ENCODE data around the gene CERT1. TPM values are rescaled to one million over a fixed set of nuclear protein-coding genes. Genes with fewer than 3 reads are reported as not detected.
"Not testable (repeated sequence)": the region's sequence is repeated elsewhere in the genome, so short reads cannot be mapped to it uniquely, and the experiment has no call there.

The CERT1 gene
- total RNA-seq, 3 donors from 2014 or later: 29.4 to 30.1 (median 29.9) TPM

- H3K4me3 Mint-ChIP-seq: peak overlapping the region; percentile 96
- H3K4me1 Mint-ChIP-seq (ENCODE audit: low read depth): peaks cover 41% of the 10 kb centered on the region
- ATAC-seq (no peak), DNase-seq (no peak)
- H3K27me3 Mint-ChIP-seq (ENCODE audit: low read depth): no peaks in the 10 kb centered on the region
- H3K36me3 Mint-ChIP-seq (ENCODE audit: insufficient read depth): peaks cover 2% of the 10 kb centered on the region
- H3K9me3 Mint-ChIP-seq: no peaks in the 10 kb centered on the region
Measured at GRCh38 chr5:75512383-75513074, 1.1 kb upstream of the CERT1 start.

- Mint-ChIP-seq H3K4me3 (peak overlapping the region; percentile 96), H3K36me3 (ENCODE audit: insufficient read depth) (peaks cover under 1% of the 10 kb centered on the region), H3K9me3 (no peaks in the 10 kb centered on the region), H3K4me1 (ENCODE audit: low read depth) (peaks cover 40% of the 10 kb centered on the region), H3K27me3 (ENCODE audit: low read depth) (no peaks in the 10 kb centered on the region)
- DNase-seq (peak; percentile 27), ATAC-seq (peak; percentile 49 to 61)
Measured at GRCh38 chr5:75510836-75511434, 494 bp downstream of the CERT1 start.

- DNase-seq: no peak
- H3K9me3 Mint-ChIP-seq: no peaks in the 10 kb centered on the region
- H3K36me3 Mint-ChIP-seq (ENCODE audit: insufficient read depth): peaks cover 3% of the 10 kb centered on the region
- H3K4me1 Mint-ChIP-seq (ENCODE audit: low read depth): peaks cover 44% of the 10 kb centered on the region
- no peak for ATAC-seq
- peak overlapping the region; percentile 96 for H3K4me3 Mint-ChIP-seq
- H3K27me3 Mint-ChIP-seq (ENCODE audit: low read depth): no peaks in the 10 kb centered on the region
Measured at GRCh38 chr5:75510417-75510835, 1.0 kb downstream of the CERT1 start.

GRCh38 chr5:75509956-75510355 lies 1.5 kb downstream of the CERT1 start:
- Mint-ChIP-seq H3K4me3 (peak overlapping the region; percentile 96), H3K27me3 (ENCODE audit: low read depth) (no peaks in the 10 kb centered on the region), H3K4me1 (ENCODE audit: low read depth) (peaks cover 44% of the 10 kb centered on the region), H3K36me3 (ENCODE audit: insufficient read depth) (peaks cover 5% of the 10 kb centered on the region), H3K9me3 (no peaks in the 10 kb centered on the region)
- DNase-seq (no peak), ATAC-seq (no peak)

DNA sequence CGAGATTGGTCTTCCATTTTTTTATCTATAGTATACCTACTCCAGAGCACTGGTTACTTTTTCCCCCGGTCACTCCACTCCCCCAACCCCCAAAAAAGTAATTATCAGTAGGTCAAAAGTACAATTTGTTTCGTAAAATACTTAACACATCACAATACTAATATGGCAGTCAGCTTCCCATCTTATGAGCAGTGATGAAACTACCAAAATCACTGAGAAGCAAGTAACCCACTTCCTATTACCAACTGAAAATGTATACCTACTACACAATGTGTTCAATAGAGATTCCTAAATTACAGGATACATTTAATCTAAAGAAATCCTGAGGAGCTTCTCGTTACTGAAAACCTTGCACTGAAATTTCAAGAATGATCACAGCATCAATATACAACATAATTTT lies 1.9 kb downstream of the CERT1 start:
- H3K4me3 Mint-ChIP-seq: peak overlapping the region; percentile 96
- no peak for ATAC-seq
- H3K27me3 Mint-ChIP-seq (ENCODE audit: low read depth): no peaks in the 10 kb centered on the region
- no peak for DNase-seq
- peaks cover 44% of the 10 kb centered on the region for H3K4me1 Mint-ChIP-seq (ENCODE audit: low read depth)
- peaks cover 7% of the 10 kb centered on the region for H3K36me3 Mint-ChIP-seq (ENCODE audit: insufficient read depth)
- no peaks in the 10 kb centered on the region for H3K9me3 Mint-ChIP-seq

DNA sequence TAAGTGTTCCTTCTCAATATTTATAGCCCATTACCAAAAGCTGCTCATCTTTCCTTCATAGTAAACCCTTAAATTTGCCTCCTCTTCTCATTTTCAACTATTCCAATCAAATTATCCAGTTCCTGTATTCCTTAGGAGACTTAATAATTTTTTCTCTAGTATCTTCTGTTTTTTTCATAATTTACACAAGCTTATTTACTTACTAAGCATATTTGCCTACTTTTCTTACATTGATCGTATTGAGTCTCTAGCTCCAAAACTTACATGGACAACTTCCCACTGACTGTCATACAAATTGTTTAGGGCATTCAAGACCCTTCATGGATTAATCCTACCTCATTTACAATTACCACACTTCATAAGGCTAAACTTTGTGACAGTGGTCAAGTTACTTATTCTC lies 3.6 kb downstream of the CERT1 start:
- Mint-ChIP-seq H3K4me3 (no peak overlapping the region), H3K9me3 (no peaks in the 10 kb centered on the region), H3K27me3 (ENCODE audit: low read depth) (no peaks in the 10 kb centered on the region), H3K4me1 (ENCODE audit: low read depth) (peaks cover 37% of the 10 kb centered on the region), H3K36me3 (ENCODE audit: insufficient read depth) (peaks cover 12% of the 10 kb centered on the region)
- ATAC-seq (no peak), DNase-seq (no peak)

DNA sequence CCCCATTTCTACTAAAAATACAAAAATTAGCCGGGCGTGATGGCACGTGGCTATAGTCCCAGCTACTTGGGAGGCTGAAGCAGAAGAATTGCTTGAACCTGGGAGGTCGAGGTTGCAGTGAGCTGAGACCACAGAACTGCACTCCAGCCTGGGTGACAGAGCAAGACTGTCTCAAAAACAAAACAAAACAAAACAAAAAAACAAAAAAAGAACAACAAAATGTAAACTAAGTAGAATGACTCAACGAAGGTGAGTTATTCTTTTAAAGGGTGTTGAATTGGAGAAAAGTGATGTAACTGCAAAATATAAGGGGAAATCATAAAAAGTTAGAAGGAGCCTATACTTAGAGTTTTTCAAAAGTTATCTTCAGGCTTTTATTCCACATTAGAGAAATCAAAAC lies 6.3 kb downstream of the CERT1 start:
- peaks cover 32% of the 10 kb centered on the region for H3K4me1 Mint-ChIP-seq (ENCODE audit: low read depth)
- not testable (repeated sequence) for H3K27me3 Mint-ChIP-seq (ENCODE audit: low read depth); H3K4me3 Mint-ChIP-seq; H3K9me3 Mint-ChIP-seq; DNase-seq; ATAC-seq
- H3K36me3 Mint-ChIP-seq (ENCODE audit: insufficient read depth): peaks cover 27% of the 10 kb centered on the region

DNA sequence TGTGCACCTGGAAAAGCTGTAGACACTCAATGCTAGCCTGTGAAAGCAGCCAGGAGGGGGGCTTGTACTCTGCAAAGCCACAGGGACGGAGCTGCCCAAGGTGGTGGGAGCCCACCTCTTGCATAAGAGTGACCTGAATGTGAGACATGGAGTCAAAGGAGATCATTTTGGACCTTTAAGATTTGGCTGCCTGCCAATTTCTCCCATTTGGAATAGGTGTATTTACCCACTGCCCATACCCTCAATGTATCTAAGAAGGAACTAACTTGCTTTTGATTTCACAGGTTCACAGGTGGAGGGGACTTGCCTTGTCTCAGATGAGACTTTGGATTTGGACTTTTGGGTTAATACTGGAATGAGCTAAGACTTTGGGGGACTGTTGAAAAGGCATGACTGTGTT lies 12.6 kb downstream of the CERT1 start:
- ATAC-seq; DNase-seq; H3K9me3 Mint-ChIP-seq; H3K4me3 Mint-ChIP-seq; H3K27me3 Mint-ChIP-seq (ENCODE audit: low read depth): not testable (repeated sequence)
- peaks cover 18% of the 10 kb centered on the region for H3K4me1 Mint-ChIP-seq (ENCODE audit: low read depth)
- H3K36me3 Mint-ChIP-seq (ENCODE audit: insufficient read depth): peaks cover 45% of the 10 kb centered on the region

DNA sequence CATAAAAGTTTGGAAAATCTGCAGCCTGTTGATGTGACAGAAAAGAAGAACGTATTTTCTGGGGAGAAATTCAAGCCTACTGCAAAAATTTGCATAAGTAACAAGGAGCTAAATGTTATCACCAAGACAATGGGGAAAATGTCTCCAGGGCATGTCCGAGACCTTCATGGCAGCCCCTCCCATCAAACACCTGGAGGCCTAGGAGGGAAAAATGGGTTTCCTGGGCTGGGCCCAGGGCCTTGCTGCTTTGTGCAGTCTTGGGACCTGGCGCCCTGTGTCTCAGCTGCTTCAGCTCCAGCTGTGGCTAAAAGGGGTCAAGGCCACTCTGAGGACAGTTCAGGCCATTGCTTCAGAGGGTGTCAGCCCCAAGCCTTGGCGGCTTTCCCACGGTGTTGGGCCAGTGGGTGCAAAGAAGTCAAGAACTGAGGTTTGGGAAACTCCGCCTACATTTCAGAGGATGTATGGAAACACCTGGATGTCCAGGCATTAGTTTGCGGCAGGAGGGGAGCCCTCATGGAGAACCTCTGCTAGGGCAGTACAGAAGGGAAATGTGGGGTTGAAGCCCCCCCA lies 13.1 kb downstream of the CERT1 start:
- peaks cover 15% of the 10 kb centered on the region for H3K4me1 Mint-ChIP-seq (ENCODE audit: low read depth)
- no peaks in the 10 kb centered on the region for H3K9me3 Mint-ChIP-seq
- ATAC-seq (no peak), DNase-seq (no peak)
- H3K36me3 Mint-ChIP-seq (ENCODE audit: insufficient read depth): peaks cover 49% of the 10 kb centered on the region
- H3K27me3 Mint-ChIP-seq (ENCODE audit: low read depth): no peaks in the 10 kb centered on the region
- H3K4me3 Mint-ChIP-seq: no peak overlapping the region

DNA sequence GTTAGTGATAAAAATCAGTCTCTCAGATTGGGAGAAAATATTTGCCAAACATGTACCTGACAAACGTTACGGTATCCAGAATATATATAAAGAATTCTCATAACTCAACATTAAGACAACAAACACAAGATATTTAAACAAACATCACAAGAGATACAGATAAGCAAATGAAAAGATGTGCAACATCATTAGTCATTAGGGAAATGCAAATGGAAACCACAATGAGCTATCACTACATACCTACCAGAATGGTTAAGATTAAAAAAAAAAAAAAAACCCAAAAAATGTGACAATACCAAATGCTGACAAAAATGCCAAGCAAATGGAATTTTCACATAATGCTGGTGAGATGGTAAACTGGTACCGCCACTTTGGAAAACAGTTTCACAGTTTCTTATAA lies 15.4 kb downstream of the CERT1 start:
- H3K4me1 Mint-ChIP-seq (ENCODE audit: low read depth): peaks cover 11% of the 10 kb centered on the region
- H3K27me3 Mint-ChIP-seq (ENCODE audit: low read depth): no peaks in the 10 kb centered on the region
- ATAC-seq (no peak), DNase-seq (no peak)
- no peak overlapping the region for H3K4me3 Mint-ChIP-seq
- H3K36me3 Mint-ChIP-seq (ENCODE audit: insufficient read depth): peaks cover 60% of the 10 kb centered on the region
- peaks cover 3% of the 10 kb centered on the region for H3K9me3 Mint-ChIP-seq

GRCh38 chr5:75491621-75492020 lies 19.8 kb downstream of the CERT1 start:
- H3K4me3 Mint-ChIP-seq: no peak overlapping the region
- no peaks in the 10 kb centered on the region for H3K27me3 Mint-ChIP-seq (ENCODE audit: low read depth)
- ATAC-seq: no peak
- peaks cover 16% of the 10 kb centered on the region for H3K9me3 Mint-ChIP-seq
- peaks cover 18% of the 10 kb centered on the region for H3K4me1 Mint-ChIP-seq (ENCODE audit: low read depth)
- no peak for DNase-seq
- peaks cover 55% of the 10 kb centered on the region for H3K36me3 Mint-ChIP-seq (ENCODE audit: insufficient read depth)

GRCh38 chr5:75489847-75490246 lies 21.6 kb downstream of the CERT1 start:
- Mint-ChIP-seq H3K36me3 (ENCODE audit: insufficient read depth) (peaks cover 67% of the 10 kb centered on the region), H3K4me1 (ENCODE audit: low read depth) (peaks cover 25% of the 10 kb centered on the region)
- ATAC-seq: not testable (repeated sequence)

DNA sequence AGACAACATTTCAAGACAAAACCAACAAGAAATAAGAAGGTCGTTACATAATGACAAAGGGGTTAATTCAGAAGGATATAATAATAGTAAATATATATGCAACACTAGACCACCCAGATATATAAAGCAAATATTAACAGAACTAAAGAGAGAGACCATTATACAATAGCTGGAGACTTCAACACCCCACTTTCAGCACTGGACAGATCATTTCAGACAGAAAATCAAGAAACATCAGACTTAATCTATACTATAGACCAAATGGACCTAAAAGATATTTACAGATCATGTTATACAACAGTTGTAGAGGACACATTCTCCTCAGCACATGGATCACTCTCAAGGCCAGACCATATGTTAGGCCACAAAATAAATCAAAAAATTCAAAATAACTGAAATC lies 26.8 kb downstream of the CERT1 start:
- H3K27me3 Mint-ChIP-seq (ENCODE audit: low read depth): no peaks in the 10 kb centered on the region
- H3K9me3 Mint-ChIP-seq: peaks cover 47% of the 10 kb centered on the region
- no peak overlapping the region for H3K4me3 Mint-ChIP-seq
- DNase-seq (no peak), ATAC-seq (no peak)
- peaks cover 35% of the 10 kb centered on the region for H3K4me1 Mint-ChIP-seq (ENCODE audit: low read depth)
- H3K36me3 Mint-ChIP-seq (ENCODE audit: insufficient read depth): peaks cover 57% of the 10 kb centered on the region

More at GRCh38 chr5:75489847-75490246, 21.6 kb downstream of the CERT1 start:
- DNase-seq; H3K4me3 Mint-ChIP-seq; H3K27me3 Mint-ChIP-seq (ENCODE audit: low read depth): not testable (repeated sequence)
- peaks cover 33% of the 10 kb centered on the region for H3K9me3 Mint-ChIP-seq

DNA sequence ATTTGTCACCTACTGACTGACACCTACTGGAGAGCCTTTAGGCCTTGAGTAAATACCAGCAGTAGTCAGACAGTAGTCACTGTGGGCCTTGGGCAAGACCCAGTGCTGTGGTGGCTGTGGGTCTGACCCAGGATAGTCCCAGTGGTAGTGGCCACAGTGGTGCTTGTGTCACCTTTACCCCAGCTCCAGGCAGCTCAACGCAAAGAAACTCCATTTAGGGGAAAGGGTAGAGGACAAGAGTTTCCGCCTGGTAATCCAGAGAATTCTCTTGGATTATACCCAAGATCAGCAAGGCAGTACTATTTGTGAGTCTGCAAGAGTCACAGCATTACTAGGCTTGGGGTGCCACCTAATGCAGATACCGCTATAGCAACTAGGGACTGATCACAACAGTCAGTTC lies 28.9 kb downstream of the CERT1 start:
- ATAC-seq: no peak
- Mint-ChIP-seq H3K4me3 (no peak overlapping the region), H3K4me1 (ENCODE audit: low read depth) (peaks cover 29% of the 10 kb centered on the region)

GRCh38 chr5:75481024-75481423 lies 30.4 kb downstream of the CERT1 start:
- Mint-ChIP-seq H3K4me3 (no peak overlapping the region), H3K4me1 (ENCODE audit: low read depth) (peaks cover 20% of the 10 kb centered on the region)
- ATAC-seq: no peak

More for the DNA sequence above, 28.9 kb downstream of the CERT1 start:
- H3K36me3 Mint-ChIP-seq (ENCODE audit: insufficient read depth): peaks cover 52% of the 10 kb centered on the region
- H3K27me3 Mint-ChIP-seq (ENCODE audit: low read depth): no peaks in the 10 kb centered on the region
- DNase-seq: no peak
- H3K9me3 Mint-ChIP-seq: peaks cover 43% of the 10 kb centered on the region

More at GRCh38 chr5:75481024-75481423, 30.4 kb downstream of the CERT1 start:
- peaks cover 28% of the 10 kb centered on the region for H3K9me3 Mint-ChIP-seq
- peaks cover 45% of the 10 kb centered on the region for H3K36me3 Mint-ChIP-seq (ENCODE audit: insufficient read depth)
- no peak for DNase-seq
- H3K27me3 Mint-ChIP-seq (ENCODE audit: low read depth): no peaks in the 10 kb centered on the region
